HG03354 (cell line): ENCODE measurements around the gene CNR2.
"Not testable (repeated sequence)": the region's sequence is repeated elsewhere in the genome, so short reads cannot be mapped to it uniquely, and the experiment has no call there.

Experiments
- ATAC-seq: cut with Tn5 transposase; IDR thresholded peaks from one replicate; pipeline ENCODE4 v1.9.1; 2021; ENCODE audit warnings: mild to moderate bottlenecking; ENCODE audit not compliant: unreplicated experiment, poor library complexity, severe bottlenecking

CNR2 gene

GRCh38 chr1:23847482-23848095, 65.6 kb downstream of the CNR2 start:
- ATAC-seq, result not testable (repeated sequence)

- ATAC-seq, result no peak
Observed at GRCh38 chr1:23845163-23845562, 68.0 kb downstream of the CNR2 start.

- no peak for ATAC-seq
Observed at GRCh38 chr1:23843644-23844043, 69.5 kb downstream of the CNR2 start.

- ATAC-seq, result peak; percentile 76
Observed at GRCh38 chr1:23838401-23838866, 74.7 kb downstream of the CNR2 start.

- ATAC-seq, result no peak
Observed at GRCh38 chr1:23837908-23838307, 75.3 kb downstream of the CNR2 start.

GRCh38 chr1:23836037-23836436, 77.1 kb downstream of the CNR2 start:
- no peak for ATAC-seq

GRCh38 chr1:23834156-23834555, 79.0 kb downstream of the CNR2 start:
- ATAC-seq, result not testable (repeated sequence)

- no peak for ATAC-seq
Observed at GRCh38 chr1:23827717-23828116, 85.4 kb downstream of the CNR2 start.

- ATAC-seq, result not testable (repeated sequence)
Observed at GRCh38 chr1:23826590-23826989, 86.6 kb downstream of the CNR2 start.

- ATAC-seq, result peak; percentile 48
Observed at GRCh38 chr1:23825762-23826522, 87.2 kb downstream of the CNR2 start.

- peak; percentile 88 for ATAC-seq
Observed at GRCh38 chr1:23825076-23825761, 87.9 kb downstream of the CNR2 start, which contains the start of gene HMGCL. TSS of gene HMGCL (minus strand) at chr1:23825429. CDS start at chr1:23825415, 14 bp downstream.

- no peak for ATAC-seq
Observed at GRCh38 chr1:23824711-23825075, 88.5 kb downstream of the CNR2 start.

- ATAC-seq, result no peak
Observed at GRCh38 chr1:23823767-23824166, 89.4 kb downstream of the CNR2 start.
